ENCODE results near the gene TMEM154. TPM values are rescaled to one million over a fixed set of nuclear protein-coding genes. Genes with fewer than 3 reads are reported as not detected.

TMEM154 gene
- polyA plus RNA-seq, 1 donor from 2014 or later: not detected

DNA sequence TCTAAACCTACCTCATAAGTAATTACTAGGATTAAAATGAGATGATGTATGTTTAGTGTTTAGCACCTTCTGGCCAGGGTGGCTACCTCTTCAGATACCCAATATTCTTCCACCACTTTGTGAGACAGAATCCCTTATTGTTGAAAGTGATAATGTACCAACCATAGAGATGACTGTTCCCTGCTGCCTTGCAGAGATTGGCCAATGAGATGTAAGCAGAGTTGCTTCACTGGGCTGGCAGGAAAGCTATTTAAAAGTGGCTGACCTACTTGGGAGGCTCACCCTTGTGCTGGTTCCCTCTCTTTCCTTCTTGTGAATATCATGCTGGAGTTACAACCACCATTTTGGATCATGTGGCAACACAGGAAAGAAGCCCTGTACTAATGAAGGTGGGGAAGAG is 58.9 kb downstream of the TMEM154 start:
- H3K27ac ChIP-seq (ENCODE audit: low read length): no peak overlapping the region
- no peak for TF ChIP-seq TAF1 (IDR thresholded peaks at IDR 0.05; ENCODE audit: low read depth)
- TF ChIP-seq, protein P1, sequence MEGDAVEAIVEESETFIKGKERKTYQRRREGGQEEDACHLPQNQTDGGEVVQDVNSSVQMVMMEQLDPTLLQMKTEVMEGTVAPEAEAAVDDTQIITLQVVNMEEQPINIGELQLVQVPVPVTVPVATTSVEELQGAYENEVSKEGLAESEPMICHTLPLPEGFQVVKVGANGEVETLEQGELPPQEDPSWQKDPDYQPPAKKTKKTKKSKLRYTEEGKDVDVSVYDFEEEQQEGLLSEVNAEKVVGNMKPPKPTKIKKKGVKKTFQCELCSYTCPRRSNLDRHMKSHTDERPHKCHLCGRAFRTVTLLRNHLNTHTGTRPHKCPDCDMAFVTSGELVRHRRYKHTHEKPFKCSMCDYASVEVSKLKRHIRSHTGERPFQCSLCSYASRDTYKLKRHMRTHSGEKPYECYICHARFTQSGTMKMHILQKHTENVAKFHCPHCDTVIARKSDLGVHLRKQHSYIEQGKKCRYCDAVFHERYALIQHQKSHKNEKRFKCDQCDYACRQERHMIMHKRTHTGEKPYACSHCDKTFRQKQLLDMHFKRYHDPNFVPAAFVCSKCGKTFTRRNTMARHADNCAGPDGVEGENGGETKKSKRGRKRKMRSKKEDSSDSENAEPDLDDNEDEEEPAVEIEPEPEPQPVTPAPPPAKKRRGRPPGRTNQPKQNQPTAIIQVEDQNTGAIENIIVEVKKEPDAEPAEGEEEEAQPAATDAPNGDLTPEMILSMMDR (IDR thresholded peaks at IDR 0.05; ENCODE audit: poor library complexity, severe bottlenecking): no peak
- TF ChIP-seq EZH2 (IDR thresholded peaks at IDR 0.05; ENCODE audit: borderline replicate concordance, insufficient read depth, low read length, poor library complexity, severe bottlenecking): no peak
- TF ChIP-seq, protein P2, sequence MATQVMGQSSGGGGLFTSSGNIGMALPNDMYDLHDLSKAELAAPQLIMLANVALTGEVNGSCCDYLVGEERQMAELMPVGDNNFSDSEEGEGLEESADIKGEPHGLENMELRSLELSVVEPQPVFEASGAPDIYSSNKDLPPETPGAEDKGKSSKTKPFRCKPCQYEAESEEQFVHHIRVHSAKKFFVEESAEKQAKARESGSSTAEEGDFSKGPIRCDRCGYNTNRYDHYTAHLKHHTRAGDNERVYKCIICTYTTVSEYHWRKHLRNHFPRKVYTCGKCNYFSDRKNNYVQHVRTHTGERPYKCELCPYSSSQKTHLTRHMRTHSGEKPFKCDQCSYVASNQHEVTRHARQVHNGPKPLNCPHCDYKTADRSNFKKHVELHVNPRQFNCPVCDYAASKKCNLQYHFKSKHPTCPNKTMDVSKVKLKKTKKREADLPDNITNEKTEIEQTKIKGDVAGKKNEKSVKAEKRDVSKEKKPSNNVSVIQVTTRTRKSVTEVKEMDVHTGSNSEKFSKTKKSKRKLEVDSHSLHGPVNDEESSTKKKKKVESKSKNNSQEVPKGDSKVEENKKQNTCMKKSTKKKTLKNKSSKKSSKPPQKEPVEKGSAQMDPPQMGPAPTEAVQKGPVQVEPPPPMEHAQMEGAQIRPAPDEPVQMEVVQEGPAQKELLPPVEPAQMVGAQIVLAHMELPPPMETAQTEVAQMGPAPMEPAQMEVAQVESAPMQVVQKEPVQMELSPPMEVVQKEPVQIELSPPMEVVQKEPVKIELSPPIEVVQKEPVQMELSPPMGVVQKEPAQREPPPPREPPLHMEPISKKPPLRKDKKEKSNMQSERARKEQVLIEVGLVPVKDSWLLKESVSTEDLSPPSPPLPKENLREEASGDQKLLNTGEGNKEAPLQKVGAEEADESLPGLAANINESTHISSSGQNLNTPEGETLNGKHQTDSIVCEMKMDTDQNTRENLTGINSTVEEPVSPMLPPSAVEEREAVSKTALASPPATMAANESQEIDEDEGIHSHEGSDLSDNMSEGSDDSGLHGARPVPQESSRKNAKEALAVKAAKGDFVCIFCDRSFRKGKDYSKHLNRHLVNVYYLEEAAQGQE (IDR thresholded peaks at IDR 0.05; ENCODE audit: borderline replicate concordance): no peak
- no peak for TF ChIP-seq EP300 (conservative IDR thresholded peaks at IDR 0.05; ENCODE audit: poor library complexity, severe bottlenecking)
- no peak for TF ChIP-seq RAD21 (conservative IDR thresholded peaks at IDR 0.05)
- no peak for TF ChIP-seq POLR2AphosphoS5 (IDR thresholded peaks at IDR 0.05)
- TF ChIP-seq MXI1 (conservative IDR thresholded peaks at IDR 0.05; ENCODE audit: poor library complexity, severe bottlenecking): no peak
- TF ChIP-seq SMC3 (conservative IDR thresholded peaks at IDR 0.05; ENCODE audit: poor library complexity): no peak
- no peak overlapping the region for H3K4me3 ChIP-seq (ENCODE audit: low read length)
- no peaks in the 10 kb centered on the region for H3K79me2 ChIP-seq (replicated peaks; ENCODE audit: insufficient read depth, low read length)
- H3K4me2 ChIP-seq (ENCODE audit: low read length): no peak overlapping the region
- H3F3A ChIP-seq (ENCODE audit: insufficient read depth, low read length, poor library complexity, severe bottlenecking): no peaks in the 10 kb centered on the region
- H2AFZ ChIP-seq (ENCODE audit: low read depth, low read length): no peak overlapping the region
- no peak overlapping the region for H3K9ac ChIP-seq (ENCODE audit: low read length)
- H3K36me3 ChIP-seq (ENCODE audit: insufficient read depth, low read length): no peaks in the 10 kb centered on the region
- no peaks in the 10 kb centered on the region for H3K9me3 ChIP-seq (ENCODE audit: low read length)
- H4K20me1 ChIP-seq (ENCODE audit: insufficient read depth): no peaks in the 10 kb centered on the region
- no peaks in the 10 kb centered on the region for H3K9me2 ChIP-seq (ENCODE audit: insufficient read depth, low read length)
- no peaks in the 10 kb centered on the region for H3K27me3 ChIP-seq (ENCODE audit: insufficient read depth, low read depth, low read length)

DNA sequence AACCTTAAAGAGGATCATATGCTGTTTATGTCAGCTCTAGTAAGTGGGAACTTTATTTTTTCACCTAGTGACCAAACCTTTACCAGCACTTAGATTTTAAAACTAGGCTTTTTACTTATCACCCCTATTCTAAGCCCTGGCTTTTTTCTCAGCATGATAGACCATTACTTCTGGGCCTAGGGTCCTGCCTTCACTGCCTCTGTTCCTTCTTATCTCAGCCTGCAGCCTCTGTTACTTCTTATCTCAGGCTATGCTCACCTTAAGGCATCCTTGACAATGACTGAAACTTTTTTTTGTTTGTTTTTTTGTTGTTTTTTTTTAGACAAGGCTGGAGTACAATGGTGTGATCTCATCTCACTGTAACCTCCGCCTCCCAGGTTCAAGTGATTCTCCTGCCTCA is 59.6 kb downstream of the TMEM154 start:
- Histone ChIP-seq H3K9ac (ENCODE audit: low read length) (no peak overlapping the region), H3K4me2 (ENCODE audit: low read length) (no peak overlapping the region), H3K9me2 (ENCODE audit: insufficient read depth, low read length) (no peaks in the 10 kb centered on the region), H3K9me3 (ENCODE audit: low read length) (no peaks in the 10 kb centered on the region), H3K79me2 (replicated peaks; ENCODE audit: insufficient read depth, low read length) (no peaks in the 10 kb centered on the region), H3K36me3 (ENCODE audit: insufficient read depth, low read length) (no peaks in the 10 kb centered on the region), H3F3A (ENCODE audit: insufficient read depth, low read length, poor library complexity, severe bottlenecking) (no peaks in the 10 kb centered on the region), H3K27ac (ENCODE audit: low read length) (no peak overlapping the region), H2AFZ (ENCODE audit: low read depth, low read length) (no peak overlapping the region), H4K20me1 (ENCODE audit: insufficient read depth) (no peaks in the 10 kb centered on the region), H3K4me3 (ENCODE audit: low read length) (no peak overlapping the region), H3K27me3 (ENCODE audit: insufficient read depth, low read depth, low read length) (no peaks in the 10 kb centered on the region)
- TF ChIP-seq EP300 (conservative IDR thresholded peaks at IDR 0.05; ENCODE audit: poor library complexity, severe bottlenecking) (no peak), SMC3 (conservative IDR thresholded peaks at IDR 0.05; ENCODE audit: poor library complexity) (no peak), EZH2 (IDR thresholded peaks at IDR 0.05; ENCODE audit: borderline replicate concordance, insufficient read depth, low read length, poor library complexity, severe bottlenecking) (no peak)
